Neuronal stem cell (in vitro differentiated cells): Measurements from ENCODE around the gene KIF26B.

Source experiments
- DNase-seq: peaks from one replicate; pipeline ENCODE4 v3.0.0-alpha.2; 2013; ENCODE audit warnings: low spot score
- H2AFZ ChIP-seq: one replicate; pipeline ENCODE4 v1.6.1; 2013; ENCODE audit warnings: mild to moderate bottlenecking, low read length, inconsistent platforms
- H2AK5ac ChIP-seq: 2 replicates; pipeline ENCODE4 v1.6.1; 2013; ENCODE audit warnings: low read depth, mild to moderate bottlenecking, inconsistent platforms, low read length, moderate library complexity, mixed read lengths
- H2BK120ac ChIP-seq: 2 replicates; pipeline ENCODE4 v1.6.1; 2013; ENCODE audit warnings: low read depth, mild to moderate bottlenecking, inconsistent platforms, low read length, moderate library complexity, mixed read lengths
- H2BK12ac ChIP-seq: one replicate; pipeline ENCODE4 v1.6.1; 2013; ENCODE audit warnings: low read length, inconsistent platforms
- H2BK15ac ChIP-seq: 2 replicates; pipeline ENCODE4 v1.6.1; 2013; ENCODE audit warnings: mild to moderate bottlenecking, low read length, inconsistent platforms, mixed read lengths
- H2BK5ac ChIP-seq: one replicate; pipeline ENCODE4 v1.6.1; 2013; ENCODE audit warnings: inconsistent platforms, mild to moderate bottlenecking, low read length, moderate library complexity
- H3K14ac ChIP-seq: one replicate; pipeline ENCODE4 v1.6.1; 2013; ENCODE audit warnings: low read length, inconsistent platforms
- H3K18ac ChIP-seq: 2 replicates; pipeline ENCODE4 v1.6.1; 2013; ENCODE audit warnings: low read length, inconsistent platforms
- H3K23ac ChIP-seq: 2 replicates; pipeline ENCODE4 v1.6.1; 2013; ENCODE audit warnings: low read depth, mild to moderate bottlenecking, mixed read lengths, low read length, inconsistent platforms; ENCODE audit not compliant: poor library complexity
- H3K27ac ChIP-seq: replicated peaks from 3 replicates; pipeline ENCODE4 v1.5.1; 2013; ENCODE audit warnings: low read length, inconsistent platforms
- H3K27me3 ChIP-seq, 3 experiments: 2 replicates each; pipeline ENCODE4 v1.6.1; 2013; ENCODE audit warnings: low read length in 3 of 3, mild to moderate bottlenecking in 2 of 3, inconsistent platforms in 1 of 3, low read depth in 1 of 3, mixed read lengths in 1 of 3, moderate library complexity in 1 of 3; ENCODE audit not compliant: control insufficient read depth in 3 of 3, insufficient read depth in 3 of 3
- H3K36me3 ChIP-seq, 2 donors: replicated peaks in 1 of 2; 2 replicates each; pipeline ENCODE4 v1.6.1; 2013; ENCODE audit warnings: low read length in 2 of 2; ENCODE audit not compliant: control insufficient read depth in 2 of 2, insufficient read depth in 2 of 2
- H3K4ac ChIP-seq: 2 replicates; pipeline ENCODE4 v1.6.1; 2013; ENCODE audit warnings: inconsistent platforms, mild to moderate bottlenecking, low read length, moderate library complexity
- H3K4me1 ChIP-seq, 2 donors: 1 replicate in 1 of 2; 2 replicates in 1 of 2; pipeline ENCODE4 v1.6.1; 2013; ENCODE audit warnings: low read length in 2 of 2, low read depth in 1 of 2; ENCODE audit not compliant: control insufficient read depth in 2 of 2, insufficient read depth in 1 of 2
- H3K4me2 ChIP-seq: one replicate; pipeline ENCODE4 v1.6.1; 2013; ENCODE audit warnings: mild to moderate bottlenecking, low read length, inconsistent platforms; ENCODE audit not compliant: insufficient read depth, poor library complexity, severe bottlenecking
- H3K4me3 ChIP-seq, 2 donors: 2 replicates each; pipeline ENCODE4 v1.5.1; 2013; ENCODE audit warnings: low read length in 2 of 2, mild to moderate bottlenecking in 2 of 2, inconsistent platforms in 1 of 2, moderate library complexity in 1 of 2
- H3K79me1 ChIP-seq: one replicate; pipeline ENCODE4 v1.6.1; 2013; ENCODE audit warnings: low read depth, mild to moderate bottlenecking, inconsistent platforms, low read length, moderate library complexity
- H3K9ac ChIP-seq: one replicate; pipeline ENCODE4 v1.6.1; 2013; ENCODE audit warnings: mild to moderate bottlenecking, low read depth, low read length, inconsistent platforms; ENCODE audit not compliant: poor library complexity
- H3K9me3 ChIP-seq, 2 donors: replicated peaks in 1 of 2; 2 replicates each; pipeline versions ENCODE3 to v1.6.1; 2013; ENCODE audit warnings: low read length in 2 of 2, mild to moderate bottlenecking in 2 of 2, inconsistent platforms in 1 of 2, low read depth in 1 of 2, mixed read lengths in 1 of 2, moderate library complexity in 1 of 2; ENCODE audit not compliant: control insufficient read depth in 2 of 2, insufficient read depth in 1 of 2
- H4K8ac ChIP-seq: one replicate; pipeline ENCODE4 v1.6.1; 2013; ENCODE audit warnings: low read depth, mild to moderate bottlenecking, inconsistent platforms, low read length, moderate library complexity
- H4K91ac ChIP-seq: one replicate; pipeline ENCODE4 v1.6.1; 2013; ENCODE audit warnings: low read length, low read depth, mild to moderate bottlenecking, inconsistent platforms; ENCODE audit not compliant: poor library complexity
- WGBS, 2 donors: extraction: QIAGEN DNeasy Blood & Tissue Kit; methylation state at CpG; one replicate each; pipeline ENCODE4 v1.1.7; 2013; ENCODE audit warnings: missing lambda C conversion rate in 2 of 2, mixed read lengths in 1 of 2; ENCODE audit not compliant: insufficient read length in 2 of 2, insufficient replicate concordance in 1 of 2; ENCODE audit errors: extremely low coverage in 2 of 2; 5-methylcytosine and 5-hydroxymethylcytosine counted together

Gene KIF26B

GRCh38 chr1:245155272-245156040 is 671 bp downstream of the KIF26B start:
- Histone ChIP-seq H3K9ac (peak overlapping the region; percentile 86), H2BK5ac (no peak overlapping the region), H3K79me1 (no peaks in the 10 kb centered on the region), H2BK15ac (peak overlapping the region; percentile 42), H3K4me2 (peak overlapping the region; percentile 99), H2BK12ac (no peak overlapping the region), H3K36me3 (peaks cover 0 to 34% of the 10 kb centered on the region in 2 donors), H2AFZ (peak overlapping the region; percentile 97), H3K27ac (no peak overlapping the region), H3K27me3 (peaks cover 0 to 31% (median 3%) of the 10 kb centered on the region in 3 experiments), H3K4ac (no peak overlapping the region), H4K8ac (no peak overlapping the region), H2BK120ac (no peak overlapping the region), H3K4me3 (peak overlapping the region; percentile 58 to 82), H3K4me1 (peaks cover 9 to 12% of the 10 kb centered on the region in 2 donors), H3K23ac (peak overlapping the region; percentile 29), H3K18ac (peak overlapping the region; percentile 87), H3K14ac (no peak overlapping the region), H2AK5ac (no peak overlapping the region), H4K91ac (no peak overlapping the region), H3K9me3 (peaks cover 0 to 36% of the 10 kb centered on the region in 2 donors)
- no CpG with 5 or more reads among the region's 57 CpGs for WGBS, 2 donors
- peak; percentile 33 for DNase-seq

- H2BK5ac ChIP-seq, result no peak overlapping the region
- peak overlapping the region; percentile 97 for H2AFZ ChIP-seq
- peaks cover 0 to 37% of the 10 kb centered on the region in 2 donors for H3K36me3 ChIP-seq
- H2AK5ac ChIP-seq, result no peak overlapping the region
- peaks cover 9 to 12% of the 10 kb centered on the region in 2 donors for H3K4me1 ChIP-seq
- H4K8ac ChIP-seq, result no peak overlapping the region
- H3K23ac ChIP-seq, result peak overlapping the region; percentile 18
- H3K4me3 ChIP-seq, result peak overlapping the region; percentile 58 to 93
- H3K27ac ChIP-seq, result no peak overlapping the region
- peak overlapping the region; percentile 91 for H3K9ac ChIP-seq
- no peak overlapping the region for H2BK120ac ChIP-seq
- peak overlapping the region; percentile 99 for H3K4me2 ChIP-seq
- no peak overlapping the region for H4K91ac ChIP-seq
- peak; percentile 76 for DNase-seq
- no CpG with 5 or more reads among the region's 74 CpGs for WGBS, 2 donors
- no peak overlapping the region for H2BK12ac ChIP-seq
- peak overlapping the region; percentile 42 for H2BK15ac ChIP-seq
- H3K79me1 ChIP-seq, result no peaks in the 10 kb centered on the region
- H3K18ac ChIP-seq, result peak overlapping the region; percentile 87
- H3K9me3 ChIP-seq, result peaks cover 0 to 39% of the 10 kb centered on the region in 2 donors
- H3K4ac ChIP-seq, result no peak overlapping the region
- no peak overlapping the region for H3K14ac ChIP-seq
- H3K27me3 ChIP-seq, result peaks cover 0 to 31% (median 3%) of the 10 kb centered on the region in 3 experiments
Observed at GRCh38 chr1:245156041-245156735, 1.4 kb downstream of the KIF26B start.

GRCh38 chr1:245156736-245157505 is 2.1 kb downstream of the KIF26B start:
- Histone ChIP-seq H3K4ac (no peak overlapping the region), H3K36me3 (peaks cover 0 to 44% of the 10 kb centered on the region in 2 donors), H3K4me3 (peak overlapping the region; percentile 58 to 93), H3K4me2 (peak overlapping the region; percentile 98), H4K8ac (no peak overlapping the region), H3K9me3 (peaks cover 0 to 46% of the 10 kb centered on the region in 2 donors), H2AK5ac (no peak overlapping the region), H3K27ac (no peak overlapping the region), H3K23ac (peak overlapping the region; percentile 16), H3K18ac (peak overlapping the region; percentile 89), H2BK5ac (no peak overlapping the region), H4K91ac (no peak overlapping the region), H2BK12ac (no peak overlapping the region), H2AFZ (peak overlapping the region; percentile 97), H2BK120ac (no peak overlapping the region), H3K9ac (peak overlapping the region; percentile 91), H3K79me1 (no peaks in the 10 kb centered on the region), H3K14ac (no peak overlapping the region), H3K27me3 (peaks cover 0 to 31% (median 3%) of the 10 kb centered on the region in 3 experiments), H3K4me1 (peaks cover 9 to 12% of the 10 kb centered on the region in 2 donors), H2BK15ac (no peak overlapping the region)
- DNase-seq, result no peak
- no CpG with 5 or more reads among the region's 44 CpGs for WGBS, 2 donors
